IPS-15b (cell line): ENCODE data around the gene ATRN.
"Not testable (repeated sequence)": the region's sequence is repeated elsewhere in the genome, so short reads cannot be mapped to it uniquely, and the experiment has no call there.

Experiments
- H3K27me3 ChIP-seq: one replicate; pipeline ENCODE4 v1.6.1; 2013; ENCODE audit warnings: low read length; ENCODE audit not compliant: control insufficient read depth, insufficient read depth
- H3K36me3 ChIP-seq: one replicate; pipeline ENCODE4 v1.6.1; 2013; ENCODE audit warnings: low read length; ENCODE audit not compliant: control insufficient read depth, insufficient read depth
- H3K4me1 ChIP-seq: one replicate; pipeline ENCODE4 v1.6.1; 2013; ENCODE audit warnings: mild to moderate bottlenecking, low read length; ENCODE audit not compliant: control insufficient read depth, insufficient read depth
- H3K4me3 ChIP-seq: one replicate; pipeline ENCODE4 v1.5.1; 2013; ENCODE audit warnings: low read depth, low read length
- H3K9ac ChIP-seq: one replicate; pipeline ENCODE4 v1.6.1; 2013; ENCODE audit warnings: low read depth, mild to moderate bottlenecking, low read length
- H3K9me3 ChIP-seq: one replicate; pipeline ENCODE4 v1.6.1; 2013; ENCODE audit warnings: mild to moderate bottlenecking, low read length; ENCODE audit not compliant: control insufficient read depth, insufficient read depth

Gene ATRN

GRCh38 chr20:3532089-3532615 is 61.3 kb downstream of the ATRN start:
- H3K9me3 ChIP-seq: no peaks in the 10 kb centered on the region
- no peak overlapping the region for H3K9ac ChIP-seq
- H3K4me3 ChIP-seq: no peak overlapping the region
- H3K36me3 ChIP-seq: no peaks in the 10 kb centered on the region
- no peaks in the 10 kb centered on the region for H3K4me1 ChIP-seq
- H3K27me3 ChIP-seq: no peaks in the 10 kb centered on the region

GRCh38 chr20:3537733-3538132 is 66.9 kb downstream of the ATRN start:
- H3K4me3 ChIP-seq, H3K27me3 ChIP-seq, H3K9ac ChIP-seq, H3K4me1 ChIP-seq, H3K9me3 ChIP-seq, H3K36me3 ChIP-seq: not testable (repeated sequence)

GRCh38 chr20:3539311-3540107 is 68.7 kb downstream of the ATRN start:
- no peaks in the 10 kb centered on the region for H3K4me1 ChIP-seq
- no peak overlapping the region for H3K9ac ChIP-seq
- H3K36me3 ChIP-seq: no peaks in the 10 kb centered on the region
- H3K27me3 ChIP-seq: no peaks in the 10 kb centered on the region
- H3K9me3 ChIP-seq: no peaks in the 10 kb centered on the region
- no peak overlapping the region for H3K4me3 ChIP-seq

GRCh38 chr20:3541887-3542721 is 71.3 kb downstream of the ATRN start:
- Histone ChIP-seq H3K27me3 (no peaks in the 10 kb centered on the region), H3K4me3 (no peak overlapping the region), H3K9ac (no peak overlapping the region), H3K9me3 (no peaks in the 10 kb centered on the region), H3K36me3 (no peaks in the 10 kb centered on the region), H3K4me1 (no peaks in the 10 kb centered on the region)

- H3K4me1 ChIP-seq: no peaks in the 10 kb centered on the region
- no peaks in the 10 kb centered on the region for H3K27me3 ChIP-seq
- H3K9ac ChIP-seq: no peak overlapping the region
- no peaks in the 10 kb centered on the region for H3K36me3 ChIP-seq
- H3K9me3 ChIP-seq: no peaks in the 10 kb centered on the region
- H3K4me3 ChIP-seq: no peak overlapping the region
These were observed 73.2 kb downstream of the ATRN start for GRCh38 chr20:3543901-3544507.

- Histone ChIP-seq H3K27me3 (no peaks in the 10 kb centered on the region), H3K36me3 (no peaks in the 10 kb centered on the region), H3K4me1 (no peaks in the 10 kb centered on the region), H3K4me3 (no peak overlapping the region), H3K9me3 (no peaks in the 10 kb centered on the region), H3K9ac (no peak overlapping the region)
These were observed 74.6 kb downstream of the ATRN start for GRCh38 chr20:3545401-3545925.

- no peak overlapping the region for H3K9ac ChIP-seq
- no peaks in the 10 kb centered on the region for H3K27me3 ChIP-seq
- H3K9me3 ChIP-seq: no peaks in the 10 kb centered on the region
- H3K36me3 ChIP-seq: no peaks in the 10 kb centered on the region
- H3K4me3 ChIP-seq: no peak overlapping the region
- H3K4me1 ChIP-seq: no peaks in the 10 kb centered on the region
These were observed 77.1 kb downstream of the ATRN start for GRCh38 chr20:3547906-3548305.

- H3K9ac ChIP-seq: no peak overlapping the region
- no peak overlapping the region for H3K4me3 ChIP-seq
These were observed 80.0 kb downstream of the ATRN start for GRCh38 chr20:3550837-3551236.

GRCh38 chr20:3551681-3552434 is 81.0 kb downstream of the ATRN start:
- Histone ChIP-seq H3K9ac (no peak overlapping the region), H3K36me3 (no peaks in the 10 kb centered on the region), H3K27me3 (no peaks in the 10 kb centered on the region), H3K4me3 (no peak overlapping the region), H3K9me3 (no peaks in the 10 kb centered on the region), H3K4me1 (no peaks in the 10 kb centered on the region)

More at GRCh38 chr20:3550837-3551236, 80.0 kb downstream of the ATRN start:
- H3K4me1 ChIP-seq: no peaks in the 10 kb centered on the region
- no peaks in the 10 kb centered on the region for H3K27me3 ChIP-seq
- H3K9me3 ChIP-seq: no peaks in the 10 kb centered on the region
- no peaks in the 10 kb centered on the region for H3K36me3 ChIP-seq

GRCh38 chr20:3553663-3554062 is 82.8 kb downstream of the ATRN start:
- no peaks in the 10 kb centered on the region for H3K4me1 ChIP-seq
- H3K9ac ChIP-seq: no peak overlapping the region
- H3K4me3 ChIP-seq: no peak overlapping the region
- H3K27me3 ChIP-seq: no peaks in the 10 kb centered on the region
- no peaks in the 10 kb centered on the region for H3K9me3 ChIP-seq
- no peaks in the 10 kb centered on the region for H3K36me3 ChIP-seq

- Histone ChIP-seq H3K4me1 (no peaks in the 10 kb centered on the region), H3K36me3 (no peaks in the 10 kb centered on the region), H3K9ac (no peak overlapping the region), H3K9me3 (no peaks in the 10 kb centered on the region), H3K4me3 (no peak overlapping the region), H3K27me3 (no peaks in the 10 kb centered on the region)
These were observed 86.5 kb downstream of the ATRN start for GRCh38 chr20:3557237-3557785.
